Measurements from ENCODE around the gene ETV4.

GRCh38 chr17:43515656-43516055 is 30.5 kb downstream of the ETV4 start:
- no peak for TF ChIP-seq POLR2A (IDR thresholded peaks at IDR 0.05)
- TF ChIP-seq CTCF (IDR thresholded peaks at IDR 0.05) = no peak

Data from sigmoid colon (tissue), 3 donors.